ENCODE results near the gene STT3B. TPM values are rescaled to one million over a fixed set of nuclear protein-coding genes. Genes with fewer than 3 reads are reported as not detected.

STT3B gene
- total RNA-seq, 1 experiment from 2014 or later = 105 TPM

- H3K36me3 ChIP-seq (ENCODE audit: control insufficient read depth, insufficient read depth, low read length) = no peaks in the 10 kb centered on the region
- peaks cover 20% of the 10 kb centered on the region for H3K9me3 ChIP-seq (ENCODE audit: control insufficient read depth, insufficient read depth, low read depth, low read length)
- CTCF ChIA-PET = no interaction called here
- no peak overlapping the region for H3K4me3 ChIP-seq (ENCODE audit: low read depth in 2 of 2, low read length in 2 of 2)
- in situ Hi-C loops (cut with HindIII; ENCODE audit: low pct_unique_long_range_greater_than_20kb, low sequenced_read_pairs) (no loop called here), intact Hi-C loops (cut with micrococcal nuclease; ENCODE audit: unreplicated experiment) (no loop called here)
- BruUV-seq (replicated peaks) = no TSS peak
- no peak overlapping the region for H3K27ac ChIP-seq (ENCODE audit: low read length)
- DNase-seq (ENCODE audit: low read depth, low spot score) = no peak
- ATAC-seq = no peak
- H3K27me3 ChIP-seq (ENCODE audit: control insufficient read depth, insufficient read depth, low read length) = no peaks in the 10 kb centered on the region
- H3K4me1 ChIP-seq (ENCODE audit: control insufficient read depth, insufficient read depth, low read length) = no peaks in the 10 kb centered on the region
- no peak for TF ChIP-seq REST (IDR thresholded peaks at IDR 0.05; ENCODE audit: insufficient read depth in 1 of 2, low read depth in 2 of 2, low read length in 1 of 2)
- no peak for TF ChIP-seq TCF7L2 (IDR thresholded peaks at IDR 0.05; ENCODE audit: low read depth, low read length)
- no peak for TF ChIP-seq CTCF (IDR thresholded peaks at IDR 0.05)
- TF ChIP-seq SIN3A (IDR thresholded peaks at IDR 0.05; ENCODE audit: borderline replicate concordance, insufficient read depth, low read depth, low read length) = no peak
- no peak for TF ChIP-seq POLR2AphosphoS5 (IDR thresholded peaks at IDR 0.05; ENCODE audit: low read depth, low read length)
- POLR2A ChIA-PET = no interaction called here
Observed at GRCh38 chr3:31653464-31653863, 120.7 kb downstream of the STT3B start.

GRCh38 chr3:31654998-31655397, 122.3 kb downstream of the STT3B start:
- DNase-seq (ENCODE audit: low read depth, low spot score) = no peak
- no TSS peak for BruUV-seq (replicated peaks)
- no peak for ATAC-seq
- Histone ChIP-seq H3K4me1 (ENCODE audit: control insufficient read depth, insufficient read depth, low read length) (no peaks in the 10 kb centered on the region), H3K27ac (ENCODE audit: low read length) (no peak overlapping the region), H3K27me3 (ENCODE audit: control insufficient read depth, insufficient read depth, low read length) (no peaks in the 10 kb centered on the region), H3K9me3 (ENCODE audit: control insufficient read depth, insufficient read depth, low read depth, low read length) (peaks cover 14% of the 10 kb centered on the region), H3K36me3 (ENCODE audit: control insufficient read depth, insufficient read depth, low read length) (no peaks in the 10 kb centered on the region; the same call in 1 of the 2 replicates), H3K4me3 (ENCODE audit: low read depth in 2 of 2, low read length in 2 of 2) (no peak overlapping the region)
- TF ChIP-seq REST (IDR thresholded peaks at IDR 0.05; ENCODE audit: insufficient read depth in 1 of 2, low read depth in 2 of 2, low read length in 1 of 2) (no peak), TCF7L2 (IDR thresholded peaks at IDR 0.05; ENCODE audit: low read depth, low read length) (no peak), CTCF (IDR thresholded peaks at IDR 0.05) (no peak), SIN3A (IDR thresholded peaks at IDR 0.05; ENCODE audit: borderline replicate concordance, insufficient read depth, low read depth, low read length) (no peak), POLR2AphosphoS5 (IDR thresholded peaks at IDR 0.05; ENCODE audit: low read depth, low read length) (no peak)
- in situ Hi-C loops (cut with HindIII; ENCODE audit: low pct_unique_long_range_greater_than_20kb, low sequenced_read_pairs) (no loop called here), intact Hi-C loops (cut with micrococcal nuclease; ENCODE audit: unreplicated experiment) (no loop called here)
- POLR2A ChIA-PET = no interaction called here
- CTCF ChIA-PET = no interaction called here

All from Panc1 (cell line).